A673 (cell line): ENCODE data around the gene PRRG4. TPM values are rescaled to one million over a fixed set of nuclear protein-coding genes. Genes with fewer than 3 reads are reported as not detected.

Experiments used
- BruUV-seq: library from RNA; stranded (reverse); fragments of 400-500 nt; replicated peaks from 2 replicates; lab custom pipeline; 2021; lab: Mats Ljungman, UMichigan
- CTCF ChIA-PET: fragments of 300-600 bp; sonication (Branson Sonifier 250); formaldehyde crosslinking; loops from one replicate; lab custom pipeline; 2022; ENCODE audit warnings: antibody characterized with exemption; lab: Charles Lee
- POLR2A ChIA-PET: fragments of 300-600 bp; sonication (Branson Sonifier 250); formaldehyde crosslinking; loops from one replicate; lab custom pipeline; 2022; ENCODE audit warnings: antibody characterized with exemption; ENCODE audit not compliant: low non-redundant PET; lab: Charles Lee
- DNase-seq: peaks from one replicate; pipeline ENCODE4 v3.0.0-alpha.2; 2015; ENCODE audit warnings: low spot score
- H3K27ac ChIP-seq: fragments of 200-600 bp; sonication (generic); 2 replicates; pipeline ENCODE4 v1.5.1; 2016; ENCODE audit warnings: mixed run types, low read depth, mild to moderate bottlenecking, mixed read lengths, antibody characterized with exemption, low read length; ENCODE audit not compliant: poor library complexity, severe bottlenecking
- H3K27me3 ChIP-seq: fragments of 200-600 bp; sonication (generic); replicated peaks from 2 replicates; pipeline ENCODE4 v1.6.1; 2017; ENCODE audit warnings: mixed run types, low read depth, mild to moderate bottlenecking, mixed read lengths, antibody characterized with exemption, low read length; ENCODE audit not compliant: insufficient read depth, poor library complexity
- H3K36me3 ChIP-seq: fragments of 200-600 bp; sonication (generic); 2 replicates; pipeline ENCODE4 v1.6.1; 2016; ENCODE audit warnings: mixed run types, mild to moderate bottlenecking, mixed read lengths, antibody characterized with exemption, low read length; ENCODE audit not compliant: insufficient read depth, poor library complexity, severe bottlenecking
- H3K4me1 ChIP-seq: fragments of 200-600 bp; sonication (generic); 2 replicates; pipeline ENCODE4 v1.6.1; 2017; ENCODE audit warnings: mixed run types, mild to moderate bottlenecking, mixed read lengths, antibody characterized with exemption, low read length; ENCODE audit not compliant: insufficient read depth, poor library complexity, severe bottlenecking
- H3K4me3 ChIP-seq: fragments of 200-600 bp; sonication (generic); 2 replicates; pipeline ENCODE4 v1.5.1; 2016; ENCODE audit warnings: low read depth, mixed run types, mild to moderate bottlenecking, mixed read lengths, low read length; ENCODE audit not compliant: poor library complexity, severe bottlenecking
- H3K9me3 ChIP-seq: fragments of 200-600 bp; sonication (generic); 2 replicates; pipeline ENCODE4 v1.6.1; 2016; ENCODE audit warnings: mixed run types, low read depth, mild to moderate bottlenecking, mixed read lengths, antibody characterized with exemption, low read length; ENCODE audit not compliant: poor library complexity, severe bottlenecking
- CTCF ChIP-seq: fragments of 300-800, 200-600 bp; sonication (generic); conservative IDR thresholded peaks from 2 replicates; pipeline ENCODE4 v1.5.1; 2017; ENCODE audit warnings: low read depth, mild to moderate bottlenecking, antibody characterized with exemption, low read length, moderate library complexity, mixed read lengths
- EZH2 ChIP-seq: fragments of 200-600 bp; sonication (generic); IDR thresholded peaks from 2 replicates; pipeline ENCODE4 v1.6.1; 2017; ENCODE audit warnings: borderline replicate concordance, low read depth, mild to moderate bottlenecking, mixed read lengths, antibody characterized with exemption, low read length; ENCODE audit not compliant: poor library complexity, severe bottlenecking
- intact Hi-C: fragments of 100-400 bp; cut with micrococcal nuclease; formaldehyde crosslinking; loops from one replicate; pipeline ENCODE4 v1.10.0; 2022; ENCODE audit not compliant: unreplicated experiment
- total RNA-seq: library from RNA; stranded (reverse); gene quantifications from 2 replicates; pipeline ENCODE4 v1.2.3, GENCODE V29; 2021

PRRG4 gene
- total RNA-seq, 1 experiment from 2014 or later, result 3.8 TPM

DNA sequence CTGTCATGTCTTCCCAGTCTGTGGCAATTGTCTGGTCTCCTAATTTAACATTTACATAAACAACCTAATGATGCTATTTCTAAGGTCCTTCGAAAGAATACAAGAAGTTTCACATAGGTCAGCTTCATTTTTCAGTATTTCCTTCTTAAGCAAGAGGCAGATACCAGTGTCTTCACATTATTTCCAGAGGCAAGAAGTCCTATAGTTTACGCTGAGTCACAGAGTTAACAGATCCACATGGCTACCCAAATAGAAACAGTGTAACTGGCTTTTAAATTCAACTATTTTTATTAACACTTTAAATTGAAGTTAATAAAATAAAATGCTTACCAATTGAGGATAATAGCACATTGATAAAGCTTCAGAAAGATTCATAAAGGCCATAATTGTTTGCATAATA, 10.9 kb downstream of the PRRG4 start:
- H3K27me3 ChIP-seq, result no peaks in the 10 kb centered on the region
- no TSS peak for BruUV-seq
- H3K36me3 ChIP-seq, result no peaks in the 10 kb centered on the region
- TF ChIP-seq EZH2 (no peak), CTCF (no peak)
- DNase-seq, result no peak
- intact Hi-C loops, result no loop called here
- H3K9me3 ChIP-seq, result no peaks in the 10 kb centered on the region
- ChIA-PET POLR2A (interaction anchor here (0.7 kb wide), 1 partner anchor 567 kb away, joined by 12 read pairs; no protein-coding TSS in a partner anchor), CTCF (interaction anchor here (0.7 kb wide), 2 partner anchors 221 to 225 kb away, joined by 3 to 6 read pairs; no protein-coding TSS in a partner anchor)
- peaks cover 11% of the 10 kb centered on the region for H3K4me1 ChIP-seq
- no peak overlapping the region for H3K4me3 ChIP-seq
- no peak overlapping the region for H3K27ac ChIP-seq

DNA sequence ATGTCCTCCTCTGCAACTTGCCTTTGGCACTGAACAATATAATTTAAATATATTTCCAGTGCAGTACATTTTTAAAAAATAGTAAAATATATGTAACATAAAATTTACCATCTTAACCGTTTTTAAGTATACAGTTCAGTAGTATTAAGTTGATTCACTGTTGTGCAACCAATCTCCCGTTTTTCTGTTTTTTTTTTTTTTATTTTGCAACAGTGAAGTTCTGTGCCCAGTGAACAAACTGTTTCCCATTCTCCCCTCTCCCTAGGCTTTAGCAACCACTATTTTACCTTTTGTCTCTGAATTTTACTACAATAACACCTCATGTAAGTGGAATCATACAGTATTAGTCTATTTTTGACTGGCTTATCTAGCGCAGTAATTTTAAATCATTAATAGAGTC, 13.8 kb downstream of the PRRG4 start:
- CTCF ChIA-PET, result no interaction called here

GRCh38 chr11:32847511-32847910, 17.8 kb downstream of the PRRG4 start:
- no peak for TF ChIP-seq EZH2
- no peak for TF ChIP-seq CTCF
- CTCF ChIA-PET, result interaction anchor here (0.6 kb wide), 1 partner anchor 19 kb away, joined by 3 read pairs; no protein-coding TSS in a partner anchor
- POLR2A ChIA-PET, result no interaction called here
- Histone ChIP-seq H3K4me1 (peaks cover 10% of the 10 kb centered on the region), H3K27ac (no peak overlapping the region), H3K9me3 (no peaks in the 10 kb centered on the region), H3K27me3 (no peaks in the 10 kb centered on the region), H3K4me3 (no peak overlapping the region), H3K36me3 (no peaks in the 10 kb centered on the region)
- intact Hi-C loops, result no loop called here
- BruUV-seq, result no TSS peak
- no peak for DNase-seq

More for the DNA sequence above, 13.8 kb downstream of the PRRG4 start:
- DNase-seq, result no peak
- POLR2A ChIA-PET, result interaction anchor here (0.6 kb wide), 1 partner anchor 457 kb away, joined by 3 read pairs; no protein-coding TSS in a partner anchor
- no TSS peak for BruUV-seq
- Histone ChIP-seq H3K4me3 (no peak overlapping the region), H3K4me1 (peaks cover 8% of the 10 kb centered on the region), H3K36me3 (no peaks in the 10 kb centered on the region), H3K27ac (no peak overlapping the region), H3K9me3 (no peaks in the 10 kb centered on the region), H3K27me3 (no peaks in the 10 kb centered on the region)
- TF ChIP-seq EZH2 (no peak), CTCF (no peak)
- intact Hi-C loops, result no loop called here
